HEK293 (cell line): Measurements from ENCODE around the gene RLF.

Experiments used
- CTCF ChIA-PET: fragments of 350-600 bp; formaldehyde crosslinking; extraction: SDS; loops from one replicate; lab custom pipeline; 2021; ENCODE audit warnings: antibody characterized with exemption; lab: Yijun Ruan, JAX
- POLR2A ChIA-PET: fragments of 300-600 bp; formaldehyde crosslinking; extraction: SDS; loops from one replicate; lab custom pipeline; 2020; ENCODE audit warnings: antibody characterized with exemption, inconsistent platforms; lab: Yijun Ruan, JAX
- H3K27ac ChIP-seq: fragments of 200-500 bp; sonication (Bioruptor generic); 2 replicates; pipeline ENCODE4 v1.5.1; 2014; ENCODE audit warnings: low read depth, low read length, control low read depth, inconsistent platforms; ENCODE audit errors: extremely low read depth
- H3K36me3 ChIP-seq, 2 experiments: fragments of 200-500 bp in 1 of 2; sonication (Bioruptor generic) in 1 of 2; 1 replicate in 1 of 2; 2 replicates in 1 of 2; pipeline ENCODE4 v1.5.1; 2014 to 2017; ENCODE audit warnings: inconsistent platforms in 2 of 2, low read length in 2 of 2; ENCODE audit not compliant: control insufficient read depth in 2 of 2, insufficient read depth in 1 of 2
- H3K4me1 ChIP-seq: fragments of 200-500 bp; sonication (Bioruptor generic); 2 replicates; pipeline ENCODE4 v1.5.1; 2014; ENCODE audit warnings: mild to moderate bottlenecking, low read length, inconsistent platforms; ENCODE audit not compliant: control insufficient read depth, insufficient read depth
- H3K4me3 ChIP-seq: 2 replicates; pipeline ENCODE4 v1.5.1; 2011; ENCODE audit warnings: low read depth, mild to moderate bottlenecking, control low read depth, low read length, moderate library complexity
- H3K9me3 ChIP-seq: fragments of 200-500 bp; sonication (Bioruptor generic); 2 replicates; pipeline ENCODE4 v1.5.1; 2014; ENCODE audit warnings: low read depth, low read length, inconsistent platforms; ENCODE audit not compliant: control insufficient read depth, insufficient read depth
- GLIS2 ChIP-seq: fragments of 450-650 bp; formaldehyde crosslinking; IDR thresholded peaks from 2 replicates; pipeline ENCODE4 v1.5.1; 2016; ENCODE audit warnings: missing biosample characterization, missing genetic modification characterization
- IKZF3 ChIP-seq: fragments of 450-650 bp; IDR thresholded peaks from 2 replicates; pipeline ENCODE4 v1.5.0; 2018; ENCODE audit warnings: missing biosample characterization, mild to moderate bottlenecking, missing genetic modification characterization, moderate library complexity
- INSM2 ChIP-seq: fragments of 450-650 bp; formaldehyde crosslinking; IDR thresholded peaks from 2 replicates; pipeline ENCODE4 v1.5.1; 2016; ENCODE audit warnings: missing biosample characterization, missing genetic modification characterization
- KLF1 ChIP-seq: fragments of 450-650 bp; formaldehyde crosslinking; IDR thresholded peaks from 2 replicates; pipeline ENCODE4 v1.5.1; 2016; ENCODE audit warnings: missing biosample characterization, missing genetic modification characterization
- KLF8 ChIP-seq: fragments of 450-650 bp; formaldehyde crosslinking; IDR thresholded peaks from 2 replicates; pipeline ENCODE4 v1.5.1; 2016; ENCODE audit warnings: missing biosample characterization, missing genetic modification characterization
- OSR2 ChIP-seq: fragments of 450-650 bp; formaldehyde crosslinking; IDR thresholded peaks from 2 replicates; pipeline ENCODE4 v1.5.1; 2016; ENCODE audit warnings: missing biosample characterization, missing genetic modification characterization
- OVOL3 ChIP-seq: fragments of 450-650 bp; formaldehyde crosslinking; IDR thresholded peaks from 2 replicates; pipeline ENCODE4 v1.5.1; 2016; ENCODE audit warnings: missing biosample characterization, missing genetic modification characterization
- PRDM1 ChIP-seq: fragments of 450-650 bp; formaldehyde crosslinking; IDR thresholded peaks from 2 replicates; pipeline ENCODE4; 2016; ENCODE audit warnings: missing biosample characterization, missing genetic modification characterization
- RBAK ChIP-seq: fragments of 450-650 bp; formaldehyde crosslinking; IDR thresholded peaks from 2 replicates; pipeline ENCODE4 v1.5.1; 2016; ENCODE audit warnings: missing biosample characterization, missing genetic modification characterization
- SP2 ChIP-seq: fragments of 450-650 bp; formaldehyde crosslinking; IDR thresholded peaks from 2 replicates; pipeline ENCODE4 v1.5.1; 2016; ENCODE audit warnings: missing biosample characterization, missing genetic modification characterization
- SP3 ChIP-seq: fragments of 450-650 bp; formaldehyde crosslinking; IDR thresholded peaks from 2 replicates; pipeline ENCODE4 v1.5.1; 2016; ENCODE audit warnings: missing biosample characterization, missing genetic modification characterization
- ZBTB49 ChIP-seq: fragments of 450-650 bp; formaldehyde crosslinking; IDR thresholded peaks from 2 replicates; pipeline ENCODE4 v1.5.1; 2016; ENCODE audit warnings: missing biosample characterization, missing genetic modification characterization, low read depth
- ZFHX2 ChIP-seq: fragments of 450-650 bp; formaldehyde crosslinking; conservative IDR thresholded peaks from 2 replicates; pipeline ENCODE4 v1.5.1; 2016; ENCODE audit warnings: missing biosample characterization, missing genetic modification characterization
- ZNF146 ChIP-seq: fragments of 450-650 bp; formaldehyde crosslinking; IDR thresholded peaks from 2 replicates; pipeline ENCODE4 v1.5.1; 2016; ENCODE audit warnings: missing biosample characterization, missing genetic modification characterization
- ZNF214 ChIP-seq: fragments of 450-650 bp; formaldehyde crosslinking; IDR thresholded peaks from 2 replicates; pipeline ENCODE4 v1.5.1; 2017; ENCODE audit warnings: missing biosample characterization, mild to moderate bottlenecking, missing genetic modification characterization, borderline replicate concordance
- ZNF223 ChIP-seq: fragments of 450-650 bp; formaldehyde crosslinking; IDR thresholded peaks from 2 replicates; pipeline ENCODE4 v1.5.1; 2016; ENCODE audit warnings: missing biosample characterization, missing genetic modification characterization
- ZNF26 ChIP-seq: fragments of 450-650 bp; formaldehyde crosslinking; IDR thresholded peaks from 2 replicates; pipeline ENCODE4 v1.5.1; 2016; ENCODE audit warnings: missing biosample characterization, missing genetic modification characterization
- ZNF335 ChIP-seq: fragments of 450-650 bp; formaldehyde crosslinking; conservative IDR thresholded peaks from 2 replicates; pipeline ENCODE4 v1.5.1; 2016; ENCODE audit warnings: missing biosample characterization, missing genetic modification characterization
- ZNF391 ChIP-seq: fragments of 450-650 bp; formaldehyde crosslinking; IDR thresholded peaks from 2 replicates; pipeline ENCODE4 v1.5.1; 2016; ENCODE audit warnings: low read depth, missing biosample characterization, missing genetic modification characterization, borderline replicate concordance
- ZNF416 ChIP-seq: fragments of 450-650 bp; formaldehyde crosslinking; IDR thresholded peaks from 2 replicates; pipeline ENCODE4 v1.5.1; 2016; ENCODE audit warnings: missing biosample characterization, missing genetic modification characterization
- ZNF518A ChIP-seq: fragments of 450-650 bp; formaldehyde crosslinking; conservative IDR thresholded peaks from 2 replicates; pipeline ENCODE4 v1.5.1; 2016; ENCODE audit warnings: low read depth, missing biosample characterization, missing genetic modification characterization
- ZNF521 ChIP-seq: fragments of 450-650 bp; formaldehyde crosslinking; IDR thresholded peaks from 2 replicates; pipeline ENCODE4 v1.5.1; 2017; ENCODE audit warnings: missing biosample characterization, mild to moderate bottlenecking, missing genetic modification characterization
- ZNF670 ChIP-seq: fragments of 450-650 bp; formaldehyde crosslinking; IDR thresholded peaks from 2 replicates; pipeline ENCODE4 v1.5.1; 2016; ENCODE audit warnings: missing biosample characterization, missing genetic modification characterization, low read depth
- ZNF777 ChIP-seq: fragments of 450-650 bp; formaldehyde crosslinking; IDR thresholded peaks from 2 replicates; pipeline ENCODE4 v1.5.1; 2017; ENCODE audit warnings: missing biosample characterization, missing genetic modification characterization, borderline replicate concordance

Gene RLF

GRCh38 chr1:40162753-40163441, 1.7 kb downstream of the RLF start (continued):
- TF ChIP-seq ZNF214 (tag by site-specific recombination) (no peak), INSM2 (no peak), SP3 (tag by site-specific recombination) (0 out of 2 replicates have a peak, but pooled peaks have one; percentile 9), ZFHX2 (0 out of 2 replicates have a peak, but pooled peaks have one; percentile 29), KLF1 (tag by site-specific recombination) (peak; percentile 9; the same call in 1 of the 2 replicates), RBAK (tag by site-specific recombination) (no peak), OVOL3 (tag by site-specific recombination) (no peak), ZNF670 (tag by site-specific recombination) (no peak), ZNF223 (tag by site-specific recombination) (peak; percentile 87), ZNF777 (no peak), SP2 (peak; percentile 10; the same call in 1 of the 2 replicates), ZNF521 (tag by site-specific recombination) (no peak), KLF8 (tag by site-specific recombination) (no peak), IKZF3 (no peak), ZNF335 (tag by site-specific recombination) (peak; percentile 52; the same call in 1 of the 2 replicates), PRDM1 (tag by site-specific recombination) (no peak), GLIS2 (tag by site-specific recombination) (no peak), ZBTB49 (tag by site-specific recombination) (no peak), ZNF26 (tag by site-specific recombination) (no peak)

- CTCF ChIA-PET: interaction anchor here (1.0 kb wide), 2 partner anchors 14 to 15 kb away, joined by 3 read pairs; no protein-coding TSS in a partner anchor
- no peak overlapping the region for H3K4me3 ChIP-seq
- no peak for TF ChIP-seq ZNF391 (tag by site-specific recombination)
- TF ChIP-seq OSR2: no peak
- no peak for TF ChIP-seq ZNF518A
- TF ChIP-seq ZNF416 (tag by site-specific recombination): no peak
- no peak for TF ChIP-seq INSM2
- no peak for TF ChIP-seq ZNF146 (tag by site-specific recombination)
- TF ChIP-seq, all 188 proteins: peak for 0
- Histone ChIP-seq H3K9me3 (no peaks in the 10 kb centered on the region), H3K4me1 (peaks cover 3% of the 10 kb centered on the region), H3K27ac (no peak overlapping the region), H3K36me3 (no peaks in the 10 kb centered on the region)
- POLR2A ChIA-PET: no interaction called here
Observed at GRCh38 chr1:40167317-40167716, 6.1 kb downstream of the RLF start.
